Measurements from ENCODE around the gene GLI1.

Gene GLI1

DNA sequence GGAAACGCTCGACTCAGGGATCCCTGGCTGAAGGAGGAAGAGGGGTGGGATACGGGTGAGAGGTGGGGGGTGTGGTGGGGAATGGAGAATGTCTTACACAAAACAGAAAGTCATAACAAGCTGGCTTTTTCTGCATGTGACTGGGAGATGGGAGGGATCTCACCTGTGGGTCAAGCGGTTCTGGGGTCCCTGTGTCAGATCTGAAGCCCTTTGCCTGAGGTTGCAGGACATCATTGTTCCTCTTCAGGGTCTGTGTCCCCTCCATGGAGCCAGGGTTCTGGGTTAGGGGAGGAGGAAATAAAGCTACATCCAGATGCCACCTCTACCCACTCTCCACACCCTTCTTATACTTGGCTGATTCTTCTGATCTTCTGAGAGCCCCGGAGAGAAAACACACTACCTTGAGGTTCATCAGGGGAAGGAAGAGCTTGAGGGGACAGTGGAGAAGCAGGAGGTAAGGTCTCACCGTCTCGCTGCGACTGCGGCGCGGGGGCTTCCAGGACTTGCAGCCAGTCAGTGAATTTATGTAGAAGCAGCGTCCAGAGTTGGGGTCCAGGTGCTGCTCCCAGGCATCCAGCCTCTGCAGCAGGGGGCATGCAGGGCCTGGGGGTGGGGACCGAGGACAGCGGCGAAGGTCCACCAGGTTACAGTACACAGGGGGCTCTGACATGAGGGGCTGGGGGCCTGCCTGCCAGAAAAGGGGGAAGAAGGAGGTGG is 17.6 kb downstream of the GLI1 start:
- TF ChIP-seq, protein P1, sequence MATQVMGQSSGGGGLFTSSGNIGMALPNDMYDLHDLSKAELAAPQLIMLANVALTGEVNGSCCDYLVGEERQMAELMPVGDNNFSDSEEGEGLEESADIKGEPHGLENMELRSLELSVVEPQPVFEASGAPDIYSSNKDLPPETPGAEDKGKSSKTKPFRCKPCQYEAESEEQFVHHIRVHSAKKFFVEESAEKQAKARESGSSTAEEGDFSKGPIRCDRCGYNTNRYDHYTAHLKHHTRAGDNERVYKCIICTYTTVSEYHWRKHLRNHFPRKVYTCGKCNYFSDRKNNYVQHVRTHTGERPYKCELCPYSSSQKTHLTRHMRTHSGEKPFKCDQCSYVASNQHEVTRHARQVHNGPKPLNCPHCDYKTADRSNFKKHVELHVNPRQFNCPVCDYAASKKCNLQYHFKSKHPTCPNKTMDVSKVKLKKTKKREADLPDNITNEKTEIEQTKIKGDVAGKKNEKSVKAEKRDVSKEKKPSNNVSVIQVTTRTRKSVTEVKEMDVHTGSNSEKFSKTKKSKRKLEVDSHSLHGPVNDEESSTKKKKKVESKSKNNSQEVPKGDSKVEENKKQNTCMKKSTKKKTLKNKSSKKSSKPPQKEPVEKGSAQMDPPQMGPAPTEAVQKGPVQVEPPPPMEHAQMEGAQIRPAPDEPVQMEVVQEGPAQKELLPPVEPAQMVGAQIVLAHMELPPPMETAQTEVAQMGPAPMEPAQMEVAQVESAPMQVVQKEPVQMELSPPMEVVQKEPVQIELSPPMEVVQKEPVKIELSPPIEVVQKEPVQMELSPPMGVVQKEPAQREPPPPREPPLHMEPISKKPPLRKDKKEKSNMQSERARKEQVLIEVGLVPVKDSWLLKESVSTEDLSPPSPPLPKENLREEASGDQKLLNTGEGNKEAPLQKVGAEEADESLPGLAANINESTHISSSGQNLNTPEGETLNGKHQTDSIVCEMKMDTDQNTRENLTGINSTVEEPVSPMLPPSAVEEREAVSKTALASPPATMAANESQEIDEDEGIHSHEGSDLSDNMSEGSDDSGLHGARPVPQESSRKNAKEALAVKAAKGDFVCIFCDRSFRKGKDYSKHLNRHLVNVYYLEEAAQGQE (IDR thresholded peaks at IDR 0.05; ENCODE audit: low read depth): no peak
- TF ChIP-seq NFIC (IDR thresholded peaks at IDR 0.05) (no peak), FOXM1 (IDR thresholded peaks at IDR 0.05; ENCODE audit: borderline replicate concordance, low read depth) (no peak), CEBPB (IDR thresholded peaks at IDR 0.05) (no peak)

DNA sequence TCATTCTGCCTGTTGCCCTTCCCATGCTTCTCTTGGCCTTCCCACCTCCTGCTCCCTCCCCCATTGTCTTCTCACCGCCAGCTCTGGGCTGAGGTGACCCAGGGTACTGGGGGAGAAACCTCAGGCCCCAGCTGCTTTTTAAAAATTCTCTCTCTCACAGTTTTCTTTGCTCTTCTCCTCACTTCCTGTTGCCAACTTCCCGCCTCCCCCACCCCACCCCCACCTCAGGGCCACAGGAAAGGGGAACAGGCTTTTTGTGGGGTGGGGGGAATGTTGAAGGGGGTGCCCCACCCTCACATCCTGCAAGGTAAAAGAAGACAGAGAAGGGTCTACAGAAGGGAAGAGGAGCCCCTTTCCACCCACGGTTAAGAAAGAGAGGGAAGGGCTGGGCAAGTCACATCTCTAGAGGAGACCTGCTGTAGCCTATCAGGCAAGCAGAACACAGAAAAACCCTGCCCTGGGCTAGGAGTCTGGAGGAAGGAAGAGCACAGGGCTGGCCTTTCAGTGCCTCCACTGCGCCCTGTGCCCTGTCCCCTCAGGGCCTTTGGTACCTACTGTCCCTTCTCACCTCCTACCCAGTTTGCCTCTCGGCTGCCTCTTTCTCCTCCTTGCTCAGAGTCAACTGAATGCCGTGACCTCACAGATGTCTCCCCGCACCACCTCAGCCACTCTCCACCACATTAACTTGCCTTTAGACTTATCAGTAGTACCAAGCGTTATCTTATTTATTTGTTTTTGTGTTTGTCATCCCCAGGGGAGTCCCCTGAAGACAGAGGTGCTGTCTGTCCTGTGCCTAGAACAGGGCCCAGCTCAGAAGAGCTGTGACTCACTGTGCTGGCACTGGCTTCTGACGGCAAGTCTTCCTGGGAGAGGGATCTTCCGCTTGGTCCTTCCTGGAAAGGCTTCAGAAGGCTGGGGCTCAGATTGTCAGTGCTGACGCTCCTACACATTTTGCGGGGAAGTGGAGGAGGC is 18.4 kb downstream of the GLI1 start:
- TF ChIP-seq CEBPB (IDR thresholded peaks at IDR 0.05) (no peak), ZBTB7A (IDR thresholded peaks at IDR 0.05; ENCODE audit: low read depth) (no peak), TCF12 (IDR thresholded peaks at IDR 0.05; ENCODE audit: low read depth) (no peak), TEAD4 (IDR thresholded peaks at IDR 0.05) (no peak), CREB1 (IDR thresholded peaks at IDR 0.05; ENCODE audit: low read depth) (no peak), YY1 (IDR thresholded peaks at IDR 0.05; ENCODE audit: low read depth) (no peak), FOXM1 (IDR thresholded peaks at IDR 0.05; ENCODE audit: borderline replicate concordance, low read depth) (no peak), EGR1 (IDR thresholded peaks at IDR 0.05) (no peak)
- TF ChIP-seq, protein P2, sequence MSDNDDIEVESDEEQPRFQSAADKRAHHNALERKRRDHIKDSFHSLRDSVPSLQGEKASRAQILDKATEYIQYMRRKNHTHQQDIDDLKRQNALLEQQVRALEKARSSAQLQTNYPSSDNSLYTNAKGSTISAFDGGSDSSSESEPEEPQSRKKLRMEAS (IDR thresholded peaks at IDR 0.05): no peak
- TF ChIP-seq, protein P3, sequence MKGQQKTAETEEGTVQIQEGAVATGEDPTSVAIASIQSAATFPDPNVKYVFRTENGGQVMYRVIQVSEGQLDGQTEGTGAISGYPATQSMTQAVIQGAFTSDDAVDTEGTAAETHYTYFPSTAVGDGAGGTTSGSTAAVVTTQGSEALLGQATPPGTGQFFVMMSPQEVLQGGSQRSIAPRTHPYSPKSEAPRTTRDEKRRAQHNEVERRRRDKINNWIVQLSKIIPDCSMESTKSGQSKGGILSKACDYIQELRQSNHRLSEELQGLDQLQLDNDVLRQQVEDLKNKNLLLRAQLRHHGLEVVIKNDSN (IDR thresholded peaks at IDR 0.05): no peak

DNA sequence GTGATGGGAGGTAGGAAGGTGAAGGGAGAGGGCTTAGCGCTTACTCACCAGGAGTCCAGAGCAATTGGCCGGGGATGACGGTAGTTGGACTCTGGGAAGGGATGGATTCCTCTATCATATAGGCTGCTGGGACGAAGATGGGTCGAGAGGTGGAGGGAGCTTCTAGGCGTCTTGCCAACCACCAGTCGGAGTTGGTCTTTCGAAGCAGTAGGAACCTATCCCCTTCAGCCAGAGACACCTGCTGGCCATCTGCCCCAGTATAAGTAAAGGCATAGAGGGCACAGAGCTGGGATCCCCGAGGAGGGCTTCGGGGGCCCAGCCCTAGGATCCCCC is 19.4 kb downstream of the GLI1 start:
- no peak for TF ChIP-seq NFIC (IDR thresholded peaks at IDR 0.05)

DNA sequence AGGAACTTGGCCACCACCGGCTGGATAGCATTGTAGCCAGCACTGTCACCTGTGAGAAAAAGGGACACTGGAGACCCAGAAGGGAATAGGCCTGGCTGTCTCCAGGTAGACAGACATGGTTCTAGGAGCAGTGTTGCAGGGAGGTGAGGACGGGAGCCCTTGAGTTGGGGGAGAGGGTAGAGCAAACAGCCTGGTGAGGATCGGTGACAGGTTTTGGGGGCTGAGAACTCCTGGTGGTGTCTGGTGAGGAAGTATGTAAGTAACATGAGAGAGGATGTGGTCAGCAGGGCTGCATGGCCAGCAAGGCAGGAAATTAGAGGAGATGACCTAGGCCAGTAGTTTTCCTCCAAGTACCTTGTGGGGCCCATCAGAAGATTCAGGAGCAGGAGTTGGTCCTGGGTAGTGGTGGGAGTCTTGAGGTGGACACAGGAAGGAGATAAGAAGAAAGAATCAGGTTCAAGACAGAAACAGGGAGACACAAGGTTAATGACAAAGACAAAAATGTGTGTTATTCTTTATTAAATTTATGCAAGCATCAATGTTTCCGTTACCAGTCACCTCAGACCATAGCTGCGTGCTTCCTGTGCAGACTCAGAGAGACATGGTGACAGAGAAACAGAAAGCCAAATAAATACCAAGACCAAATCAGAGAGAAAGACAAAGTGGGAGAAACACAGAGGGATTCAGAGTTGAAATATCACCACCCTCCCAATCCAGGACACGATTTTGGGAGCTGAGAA is 20.0 kb downstream of the GLI1 start, which contains the start of gene ARHGAP9:
ARHGAP9 (minus strand) TSS at position 491 of the 740 bp plus-strand sequence; CDS start at position 31, 460 bp downstream.
- TF ChIP-seq CREB1 (IDR thresholded peaks at IDR 0.05; ENCODE audit: low read depth) (no peak), FOXM1 (IDR thresholded peaks at IDR 0.05; ENCODE audit: borderline replicate concordance, low read depth) (no peak), YY1 (IDR thresholded peaks at IDR 0.05; ENCODE audit: low read depth) (no peak)
- TF ChIP-seq, protein P3 (IDR thresholded peaks at IDR 0.05): no peak
- TF ChIP-seq, protein P1 (IDR thresholded peaks at IDR 0.05; ENCODE audit: low read depth): no peak

DNA sequence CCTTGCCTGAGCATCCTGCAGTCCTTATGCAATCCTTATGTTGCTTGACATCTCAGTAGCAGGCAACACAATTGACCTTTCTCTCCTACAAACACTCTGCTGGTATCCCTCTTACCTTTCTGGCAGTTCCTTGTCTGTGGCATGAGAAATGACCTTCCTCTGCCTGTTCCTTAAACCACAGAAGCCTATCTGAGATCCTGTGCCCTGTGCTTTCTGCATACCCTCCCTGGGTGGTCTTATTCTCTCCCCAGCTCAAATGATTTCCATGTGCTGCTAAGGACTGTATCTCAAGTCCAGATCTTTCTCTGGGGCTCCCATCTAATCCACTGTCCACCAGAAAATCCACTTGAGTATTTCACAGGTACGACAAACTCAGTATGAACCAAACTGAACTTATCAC is 22.1 kb downstream of the GLI1 start:
- TF ChIP-seq RAD21 (IDR thresholded peaks at IDR 0.05; ENCODE audit: low read depth) (no peak), EP300 (IDR thresholded peaks at IDR 0.05; ENCODE audit: borderline replicate concordance) (no peak), TCF12 (IDR thresholded peaks at IDR 0.05; ENCODE audit: low read depth) (no peak)
- TF ChIP-seq, protein P1 (IDR thresholded peaks at IDR 0.05; ENCODE audit: low read depth): no peak
